Skin epidermis (tissue), 12 donors: Measurements from ENCODE around the gene RAPGEF5.
A peak's percentile ranks its signal among the peaks of the same experiment; 100 is the strongest.

Source experiments
- H3K27ac ChIP-seq, 21 experiments: fragments of 200-600 bp; sonication (generic) in 11 of 21; one replicate each; pipeline ENCODE4 v1.5.0; 2020; ENCODE audit warnings: mild to moderate bottlenecking in 3 of 21, inconsistent platforms in 2 of 21, moderate library complexity in 2 of 21
- H3K4me3 ChIP-seq, 7 experiments: fragments of 200-600 bp; sonication (generic) in 2 of 7; one replicate each; pipeline ENCODE4 v1.5.0; 2020; ENCODE audit warnings: inconsistent platforms in 2 of 7, mild to moderate bottlenecking in 2 of 7, moderate library complexity in 1 of 7

Gene RAPGEF5

GRCh38 chr7:22351329-22351692 lies 5.6 kb downstream of the RAPGEF5 start:
- H3K27ac ChIP-seq, result no peak overlapping the region
- H3K4me3 ChIP-seq, result no peak overlapping the region

GRCh38 chr7:22350466-22351328 lies 6.3 kb downstream of the RAPGEF5 start:
- Histone ChIP-seq H3K27ac (no peak overlapping the region), H3K4me3 (no peak overlapping the region)

- Histone ChIP-seq H3K27ac (no peak overlapping the region), H3K4me3 (no peak overlapping the region)
Measured at GRCh38 chr7:22348379-22348778, 8.6 kb downstream of the RAPGEF5 start.

- no peak overlapping the region for H3K4me3 ChIP-seq
- H3K27ac ChIP-seq, result no peak overlapping the region
Measured at GRCh38 chr7:22346383-22347107, 10.4 kb downstream of the RAPGEF5 start.

GRCh38 chr7:22344655-22345054 lies 12.3 kb downstream of the RAPGEF5 start:
- Histone ChIP-seq H3K4me3 (no peak overlapping the region), H3K27ac (no peak overlapping the region)

GRCh38 chr7:22343612-22344011 lies 13.3 kb downstream of the RAPGEF5 start:
- H3K27ac ChIP-seq, result no peak overlapping the region

GRCh38 chr7:22343071-22343470 lies 13.9 kb downstream of the RAPGEF5 start:
- H3K27ac ChIP-seq, result no peak overlapping the region
- H3K4me3 ChIP-seq, result no peak overlapping the region

More at GRCh38 chr7:22343612-22344011, 13.3 kb downstream of the RAPGEF5 start:
- no peak overlapping the region for H3K4me3 ChIP-seq

- no peak overlapping the region for H3K4me3 ChIP-seq
- H3K27ac ChIP-seq, result no peak overlapping the region
Measured at GRCh38 chr7:22339725-22340390, 17.1 kb downstream of the RAPGEF5 start.

- no peak overlapping the region for H3K4me3 ChIP-seq
- no peak overlapping the region for H3K27ac ChIP-seq
Measured at GRCh38 chr7:22338877-22339276, 18.1 kb downstream of the RAPGEF5 start.

GRCh38 chr7:22338411-22338810 lies 18.5 kb downstream of the RAPGEF5 start:
- no peak overlapping the region for H3K4me3 ChIP-seq
- no peak overlapping the region for H3K27ac ChIP-seq

GRCh38 chr7:22333680-22334141 lies 23.2 kb downstream of the RAPGEF5 start:
- no peak overlapping the region for H3K4me3 ChIP-seq
- H3K27ac ChIP-seq, result peak overlapping the region in 2 of 21 experiments; percentile 13 to 67

- Histone ChIP-seq H3K27ac (peak overlapping the region in 1 of 21 experiments; percentile 14), H3K4me3 (no peak overlapping the region)
Measured at GRCh38 chr7:22332461-22332870, 24.5 kb downstream of the RAPGEF5 start.

- Histone ChIP-seq H3K27ac (no peak overlapping the region), H3K4me3 (no peak overlapping the region)
Measured at GRCh38 chr7:22331704-22332103, 25.2 kb downstream of the RAPGEF5 start.

- no peak overlapping the region for H3K4me3 ChIP-seq
- H3K27ac ChIP-seq, result no peak overlapping the region
Measured at GRCh38 chr7:22330903-22331302, 26.1 kb downstream of the RAPGEF5 start.

- Histone ChIP-seq H3K27ac (no peak overlapping the region), H3K4me3 (no peak overlapping the region)
Measured at GRCh38 chr7:22329816-22330524, 27.0 kb downstream of the RAPGEF5 start.

GRCh38 chr7:22326181-22326580 lies 30.8 kb downstream of the RAPGEF5 start:
- Histone ChIP-seq H3K4me3 (no peak overlapping the region), H3K27ac (no peak overlapping the region)

- Histone ChIP-seq H3K27ac (no peak overlapping the region), H3K4me3 (no peak overlapping the region)
Measured at GRCh38 chr7:22325671-22326070, 31.3 kb downstream of the RAPGEF5 start.

- H3K4me3 ChIP-seq, result no peak overlapping the region
- H3K27ac ChIP-seq, result no peak overlapping the region
Measured at GRCh38 chr7:22323714-22324113, 33.2 kb downstream of the RAPGEF5 start.

GRCh38 chr7:22320416-22320815 lies 36.5 kb downstream of the RAPGEF5 start:
- Histone ChIP-seq H3K27ac (no peak overlapping the region), H3K4me3 (no peak overlapping the region)
